ENCODE results near the gene CELSR1. TPM values are rescaled to one million over a fixed set of nuclear protein-coding genes. Genes with fewer than 3 reads are reported as not detected.

CELSR1 gene
- polyA plus RNA-seq, 4 donors: 21.5 to 28.6 (median 26.5) TPM

DNA sequence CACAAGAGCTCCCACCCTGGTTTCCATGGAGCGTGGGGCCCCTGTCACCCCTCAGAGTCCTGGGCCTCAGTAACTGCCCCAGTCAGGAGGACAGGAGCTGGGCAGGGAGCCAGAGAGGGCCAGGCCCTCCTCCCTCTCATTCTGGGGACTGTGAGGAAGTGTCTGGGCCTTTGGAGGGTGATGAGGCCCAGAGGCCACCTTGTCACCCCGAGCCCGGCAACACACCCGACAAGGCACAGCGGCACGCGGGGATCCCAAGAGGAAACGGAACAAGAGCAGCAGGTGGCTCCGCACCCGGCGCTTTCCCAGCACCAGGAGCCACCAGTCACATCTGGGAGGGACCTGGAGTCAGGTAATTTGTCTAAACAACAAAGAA is 72.1 kb downstream of the CELSR1 start:
- DNase-seq (ENCODE audit: low read depth in 4 of 4, low spot score in 2 of 4): no peak

DNA sequence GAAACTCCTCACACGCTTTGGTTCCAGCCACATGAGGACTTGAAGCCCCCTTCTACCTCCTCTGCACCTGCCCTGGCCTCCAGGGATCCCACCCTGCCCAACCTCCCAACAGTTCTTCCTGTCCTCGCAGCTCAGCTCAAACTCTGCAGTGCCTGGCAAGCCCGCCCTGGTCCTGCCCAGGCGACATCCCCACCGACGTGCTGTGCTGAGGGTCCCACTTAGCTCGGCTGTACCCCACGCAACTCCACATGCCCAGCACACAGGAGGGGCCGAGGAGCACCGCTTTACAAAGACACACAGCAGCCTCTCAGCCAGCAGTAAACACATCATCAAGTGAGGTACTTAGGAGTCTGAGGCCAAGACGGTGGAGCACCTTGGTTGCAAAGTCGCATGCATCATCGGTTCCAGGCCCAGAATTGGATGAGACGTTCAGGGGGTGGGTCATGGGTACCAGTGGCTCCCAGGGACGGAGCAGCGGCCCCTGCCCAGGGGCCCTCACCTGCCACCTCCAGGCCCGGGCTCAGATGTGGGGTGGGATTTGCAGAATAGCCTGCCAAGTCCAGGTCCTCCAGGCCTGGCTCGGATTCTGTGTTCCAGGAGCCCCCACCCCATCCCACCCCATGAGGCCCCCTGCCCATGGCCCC is 72.6 kb downstream of the CELSR1 start:
- no peak for DNase-seq (ENCODE audit: low read depth in 4 of 4, low spot score in 2 of 4)

DNA sequence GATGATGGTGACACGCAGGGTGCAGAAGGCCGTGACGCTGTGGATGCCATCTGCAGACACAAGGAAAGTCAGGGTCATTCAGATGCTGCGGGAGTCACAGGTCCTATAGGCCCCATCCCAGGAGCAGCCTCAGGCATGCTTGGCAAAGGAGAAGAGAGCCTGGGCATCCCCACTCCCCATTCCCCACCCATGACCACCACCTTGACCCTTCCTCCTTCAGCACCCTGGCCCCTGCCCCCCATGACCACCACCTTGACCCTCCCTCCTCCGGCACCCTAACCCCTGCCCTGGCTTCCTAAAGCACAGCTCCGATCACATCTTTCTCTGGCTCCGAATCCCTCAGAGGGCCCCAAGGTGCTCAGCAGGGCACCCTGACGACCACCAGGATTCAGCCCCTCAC is 73.1 kb downstream of the CELSR1 start:
- no peak for DNase-seq (ENCODE audit: low read depth in 4 of 4, low spot score in 2 of 4)

DNA sequence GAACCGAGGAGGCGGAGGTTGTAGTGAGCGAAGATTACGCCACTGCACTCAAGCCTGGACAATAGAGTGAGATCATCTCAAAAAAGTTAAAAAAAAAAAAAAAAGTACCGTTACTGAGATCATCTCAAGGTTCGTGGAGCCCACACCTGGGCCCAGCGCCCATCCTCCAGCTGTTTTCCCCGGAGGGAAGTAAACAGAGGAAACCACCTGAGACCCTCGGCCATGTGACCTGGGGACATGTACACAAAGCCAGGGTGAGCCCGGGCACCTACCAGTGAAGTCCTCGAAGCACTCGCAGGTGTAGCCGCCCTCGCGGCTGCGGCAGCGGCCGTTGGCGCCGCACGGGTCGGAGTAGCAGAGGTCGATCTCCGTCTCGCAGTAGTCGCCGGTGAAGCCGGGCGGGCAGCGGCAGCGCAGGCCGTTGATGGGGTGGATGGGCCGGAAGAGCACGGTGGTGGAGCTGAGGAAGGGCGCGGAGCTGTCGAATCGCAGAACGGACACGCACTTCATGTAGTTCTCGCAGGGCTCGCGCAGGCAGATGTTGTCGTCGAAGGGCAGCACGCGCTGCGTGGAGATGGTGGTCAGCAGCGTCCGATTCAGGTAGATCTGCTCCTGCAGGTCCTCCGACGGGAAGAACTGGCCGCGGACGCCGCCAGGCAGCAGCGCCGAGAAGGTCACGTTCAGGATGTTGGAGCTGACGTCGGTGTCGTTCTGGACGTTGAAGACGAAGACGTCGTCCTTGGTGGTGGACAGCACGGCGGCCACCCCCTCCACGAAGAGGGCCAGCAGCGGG is 73.8 kb downstream of the CELSR1 start:
- DNase-seq (ENCODE audit: low read depth in 4 of 4, low spot score in 2 of 4): no peak

DNA sequence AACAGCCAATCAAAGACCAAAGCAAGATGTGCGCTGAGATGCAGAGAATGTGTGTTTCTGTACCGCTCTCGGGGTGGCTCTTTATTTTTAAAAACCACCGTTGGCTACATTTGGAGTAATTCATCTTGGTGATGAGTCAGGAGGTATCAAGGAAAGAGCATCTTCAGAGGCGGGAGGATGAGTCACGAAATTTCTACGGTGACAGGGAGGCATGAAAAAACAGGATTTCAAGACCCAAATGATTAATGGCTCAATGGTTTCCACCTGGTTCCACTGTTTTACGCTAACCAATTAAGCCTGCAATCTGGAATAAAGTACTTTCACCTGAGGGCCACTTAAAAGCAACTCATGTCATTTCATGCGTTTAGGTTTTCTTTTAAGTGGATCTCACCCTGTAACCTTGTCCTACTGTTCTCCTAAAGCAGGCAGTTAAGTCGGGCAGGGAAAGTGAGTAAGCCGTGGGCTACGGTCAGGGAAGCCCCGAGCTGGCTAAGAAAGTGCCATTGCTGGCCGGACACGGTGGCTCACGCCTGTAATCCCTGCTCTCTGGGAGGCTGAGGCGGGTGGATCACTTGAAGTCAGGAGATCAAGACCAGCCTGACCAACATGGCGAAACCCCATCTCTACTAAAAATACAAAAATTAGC is 74.6 kb downstream of the CELSR1 start:
- DNase-seq (ENCODE audit: low read depth in 4 of 4, low spot score in 2 of 4): no peak

DNA sequence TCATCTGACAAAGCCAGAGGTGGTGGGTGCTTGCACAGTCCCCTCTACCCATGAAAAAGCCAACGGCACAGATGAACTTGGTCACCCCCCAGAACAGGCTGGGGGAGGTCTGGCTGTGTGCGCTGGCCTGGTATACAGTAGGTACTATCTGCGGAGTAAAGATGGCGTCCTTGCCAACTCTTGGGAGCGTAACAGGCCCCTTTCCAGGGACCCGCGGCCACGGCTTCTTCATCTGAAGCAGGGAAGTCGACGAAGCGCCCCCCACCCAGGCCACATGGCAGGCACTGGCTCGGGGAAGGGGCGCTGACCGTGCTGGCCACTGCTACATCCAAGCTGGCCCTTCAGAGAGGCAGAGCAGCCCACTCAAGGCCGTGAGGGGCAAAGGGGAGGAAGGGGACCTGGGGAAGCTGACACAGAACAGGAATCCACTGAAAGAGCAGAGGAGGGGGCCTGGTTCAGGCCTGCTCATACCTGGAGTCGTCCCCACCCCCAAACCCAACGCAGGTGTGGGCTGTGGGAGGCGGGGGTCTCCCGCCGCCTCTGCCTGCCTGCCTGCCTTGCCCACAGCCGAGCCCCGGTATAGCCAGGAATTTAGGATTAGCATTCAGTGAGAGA is 75.7 kb downstream of the CELSR1 start:
- no peak for DNase-seq (ENCODE audit: low read depth in 4 of 4, low spot score in 2 of 4)

DNA sequence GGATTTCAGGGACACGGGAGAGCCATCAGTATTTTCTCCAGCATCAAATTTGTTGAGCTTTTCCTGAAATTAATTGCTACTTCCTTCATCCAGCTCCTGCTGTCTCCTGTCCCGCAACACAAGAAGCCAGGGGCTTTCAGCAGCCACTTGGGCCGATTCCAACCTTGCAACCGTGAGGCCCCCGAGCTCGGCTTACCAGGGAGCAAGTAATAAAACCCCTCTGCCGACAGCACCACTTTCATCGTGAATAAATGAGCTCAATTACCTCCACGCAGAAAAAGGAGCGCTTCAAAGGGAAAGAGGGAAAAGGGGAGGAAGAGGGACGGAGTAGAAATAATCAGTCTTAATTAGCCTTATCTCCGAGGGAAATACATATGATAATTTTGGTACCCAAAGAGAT is 76.6 kb downstream of the CELSR1 start:
- DNase-seq (ENCODE audit: low read depth in 4 of 4, low spot score in 2 of 4): no peak

DNA sequence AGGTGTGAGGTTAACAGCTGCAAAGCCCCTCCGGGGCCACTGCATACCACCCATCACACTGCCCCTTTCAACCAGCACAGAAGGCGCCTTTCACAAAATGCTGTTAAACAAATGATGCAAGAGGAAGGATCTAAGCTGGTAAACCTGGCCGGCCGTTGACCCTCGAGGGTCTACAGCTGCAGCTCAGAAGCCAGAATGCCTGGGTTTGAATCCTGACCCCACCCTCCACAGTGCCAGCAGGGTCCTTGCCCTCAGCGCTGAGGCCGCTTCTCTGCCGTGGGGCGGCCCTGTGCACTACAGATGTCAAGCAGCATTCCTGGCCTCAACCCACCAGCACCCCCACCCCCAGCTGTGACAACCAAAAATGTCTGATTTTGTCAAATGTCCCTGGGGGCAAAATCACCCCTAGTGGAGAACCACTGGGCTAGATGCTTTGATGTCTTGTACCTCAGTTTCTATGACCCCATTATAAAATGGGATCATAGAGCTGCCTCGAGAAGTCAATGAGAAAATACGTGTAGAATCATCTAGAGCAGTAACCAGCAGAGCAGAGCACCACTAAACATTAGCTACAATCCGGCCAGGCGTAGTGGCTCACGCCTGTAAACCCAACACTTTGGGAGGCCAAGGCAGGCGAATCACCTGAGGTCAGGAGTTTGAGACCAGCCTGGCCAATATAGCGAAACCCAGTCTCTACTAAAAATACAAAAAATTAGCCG is 77.9 kb downstream of the CELSR1 start:
- no peak for DNase-seq (ENCODE audit: low read depth in 4 of 4, low spot score in 2 of 4)

DNA sequence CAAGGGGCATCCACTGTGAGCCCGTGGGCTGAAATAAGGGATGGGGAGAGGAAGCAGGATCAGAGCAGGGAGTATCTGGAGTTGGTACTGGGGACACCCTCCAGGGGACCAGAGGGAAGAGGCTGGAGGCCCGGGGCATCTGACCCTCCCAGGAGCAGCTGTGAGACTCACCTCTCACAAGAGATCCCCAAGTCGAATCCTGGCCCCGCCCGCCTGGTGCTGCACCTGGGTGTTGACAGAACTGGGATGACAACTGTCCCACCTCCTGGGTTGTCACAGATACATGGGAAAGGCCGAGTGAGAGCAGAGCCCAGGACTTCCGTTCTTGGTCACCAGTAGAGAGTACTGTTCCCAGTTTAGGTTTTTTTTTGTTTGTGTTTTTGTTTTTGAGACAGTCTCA is 78.9 kb downstream of the CELSR1 start:
- DNase-seq (ENCODE audit: low read depth in 4 of 4, low spot score in 2 of 4): no peak

DNA sequence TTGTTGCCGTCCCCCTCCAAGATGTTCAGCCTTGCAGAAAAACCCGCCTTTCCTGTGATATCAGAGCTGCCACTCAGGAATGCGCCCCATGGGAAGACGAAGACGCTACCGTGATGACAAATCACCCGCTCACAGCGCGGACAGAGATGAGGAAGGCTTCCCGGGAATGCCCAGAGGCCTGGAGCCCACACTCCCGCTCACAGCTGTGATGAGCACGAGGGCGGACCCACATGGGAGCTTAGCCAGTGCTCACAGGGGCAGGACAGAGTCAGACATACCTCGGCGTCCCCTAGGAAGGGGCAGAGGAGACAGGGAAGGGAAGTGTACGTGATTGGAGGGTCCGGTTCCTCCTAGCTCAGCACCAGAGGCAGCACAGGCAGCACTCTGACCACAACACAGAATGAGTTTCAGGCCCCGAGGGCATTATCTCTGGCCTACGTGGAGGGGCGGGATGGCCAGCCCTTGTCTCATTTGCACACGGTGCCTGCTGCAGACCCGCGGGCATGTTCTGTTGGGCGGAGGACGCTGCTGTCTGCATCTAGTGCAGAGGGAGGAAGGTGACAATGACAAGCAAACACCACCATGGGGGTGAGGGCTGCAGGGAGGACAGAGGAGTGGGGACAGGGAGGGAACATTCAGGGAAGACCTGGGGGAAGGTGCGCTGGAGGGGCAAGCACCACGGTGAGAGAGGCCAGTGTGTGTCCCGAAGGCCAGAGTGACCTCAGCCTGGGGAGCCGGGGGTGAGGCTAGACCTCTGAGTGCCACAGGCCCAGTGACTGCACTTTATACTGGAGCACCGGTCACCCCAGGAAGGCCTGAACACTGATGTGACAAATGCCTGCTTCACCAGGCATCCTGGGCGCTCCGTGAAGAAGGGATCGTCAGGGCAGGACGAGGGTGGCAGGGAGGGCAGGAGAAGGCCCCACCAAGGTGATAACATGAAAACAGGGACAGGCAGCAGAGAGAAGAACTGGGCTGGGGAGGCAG is 79.6 kb downstream of the CELSR1 start:
- DNase-seq (ENCODE audit: low read depth in 4 of 4, low spot score in 2 of 4): no peak

DNA sequence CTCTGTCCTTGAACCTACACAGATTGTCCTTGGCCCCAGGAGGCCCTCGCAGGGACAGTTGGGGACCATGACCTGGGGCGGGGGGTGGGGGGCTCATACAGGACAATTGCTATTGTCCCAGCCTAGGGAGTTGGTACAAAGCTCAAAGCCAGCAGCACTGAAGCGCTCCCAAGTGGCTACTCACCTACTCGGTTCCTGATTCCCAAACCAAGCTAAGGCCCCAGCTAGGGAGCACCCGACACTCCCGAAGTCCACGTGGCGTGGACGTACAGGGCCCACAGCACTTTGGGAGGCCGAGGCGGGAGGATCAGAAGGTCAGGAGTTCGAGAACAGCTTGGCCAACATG is 80.6 kb downstream of the CELSR1 start:
- no peak for DNase-seq (ENCODE audit: low read depth in 4 of 4, low spot score in 2 of 4)

DNA sequence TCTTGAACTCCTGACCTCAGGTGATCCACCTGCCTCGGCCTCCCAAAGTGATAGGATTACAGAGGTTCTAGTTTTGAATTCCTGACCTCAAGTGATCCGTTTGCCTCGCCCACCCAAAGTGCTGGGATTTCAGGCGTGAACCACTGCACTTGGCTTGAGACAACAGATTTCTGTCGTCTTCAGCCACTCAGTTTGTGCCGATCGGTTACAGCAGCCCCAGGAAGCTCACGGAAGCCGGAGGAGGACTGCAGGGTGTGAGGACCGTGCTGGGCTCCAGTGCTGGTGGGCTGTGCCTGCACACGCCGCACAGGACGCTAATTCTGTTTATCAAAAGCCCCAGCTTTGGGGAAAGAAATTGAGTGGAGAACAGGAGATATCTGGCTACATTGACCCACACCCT is 82.0 kb downstream of the CELSR1 start:
- no peak for DNase-seq (ENCODE audit: low read depth in 4 of 4, low spot score in 2 of 4)

DNA sequence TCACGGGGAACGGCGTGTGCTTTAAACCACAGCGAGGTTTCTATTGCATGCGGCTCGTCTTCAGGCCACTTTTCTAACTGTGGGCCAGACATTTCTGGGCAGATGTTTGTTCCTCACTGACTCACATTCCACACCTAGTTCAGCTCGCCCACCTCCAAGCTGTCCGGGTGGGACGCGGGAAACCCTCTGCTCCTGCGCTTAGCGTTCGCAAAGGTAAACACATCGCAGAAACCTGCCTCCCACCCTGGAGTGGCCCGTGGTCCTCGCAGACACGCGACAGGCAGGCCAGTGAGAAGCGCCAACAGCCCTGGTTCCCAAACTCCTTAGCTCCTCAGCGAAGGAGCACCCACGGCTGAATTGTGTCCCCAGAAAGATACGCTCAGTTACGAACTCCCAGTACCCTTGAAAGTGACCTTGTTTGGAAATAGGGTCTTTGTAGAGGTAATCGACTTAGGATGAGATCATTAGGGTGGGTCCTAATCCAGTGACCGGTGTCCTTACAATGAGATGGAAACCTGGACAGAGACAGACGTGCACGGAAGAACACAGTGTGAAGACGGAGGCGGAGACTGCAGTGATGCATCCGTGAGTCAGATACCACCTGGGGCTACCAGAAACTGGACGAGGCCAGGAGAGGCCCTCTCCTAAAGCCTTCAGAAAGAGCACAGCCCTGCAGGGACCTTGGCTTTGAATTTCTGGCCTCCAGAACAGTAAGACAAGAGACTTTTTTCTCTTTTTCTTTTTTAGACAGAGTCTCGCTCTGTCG is 82.7 kb downstream of the CELSR1 start:
- DNase-seq (ENCODE audit: low read depth in 4 of 4, low spot score in 2 of 4): no peak

DNA sequence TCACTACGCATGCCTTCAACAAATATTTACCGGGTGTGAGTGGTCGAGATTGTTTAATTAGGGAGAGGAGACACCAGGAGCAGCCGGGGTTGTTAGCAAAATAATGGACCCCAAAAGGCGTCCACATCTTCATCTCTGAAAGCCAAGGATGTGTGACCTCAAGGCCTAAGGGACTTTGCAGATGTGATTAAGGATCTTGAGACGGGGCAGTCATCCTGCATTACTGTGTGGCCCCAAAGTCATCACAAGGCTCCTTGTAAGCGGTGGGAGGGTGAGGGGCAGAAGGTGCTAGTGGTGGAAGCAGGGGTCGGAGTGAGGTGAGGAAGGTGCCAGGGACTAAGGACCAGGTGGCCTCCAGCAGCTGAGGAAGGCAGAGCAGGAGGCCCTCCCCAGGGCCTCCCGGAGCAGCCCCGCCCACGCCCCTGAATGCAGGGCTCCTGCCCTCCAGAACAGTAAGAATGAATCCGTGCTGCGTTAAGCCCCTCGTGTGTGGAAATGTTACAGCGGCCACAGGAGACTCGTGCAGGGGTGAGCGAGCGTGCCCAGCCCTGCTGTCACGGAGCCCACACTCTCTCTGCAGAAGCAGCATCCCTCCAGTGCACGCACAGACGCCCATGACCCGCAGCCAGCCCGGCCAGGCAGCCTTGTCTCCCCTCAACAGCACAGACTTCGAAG is 83.5 kb downstream of the CELSR1 start:
- no peak for DNase-seq (ENCODE audit: low read depth in 4 of 4, low spot score in 2 of 4)

DNA sequence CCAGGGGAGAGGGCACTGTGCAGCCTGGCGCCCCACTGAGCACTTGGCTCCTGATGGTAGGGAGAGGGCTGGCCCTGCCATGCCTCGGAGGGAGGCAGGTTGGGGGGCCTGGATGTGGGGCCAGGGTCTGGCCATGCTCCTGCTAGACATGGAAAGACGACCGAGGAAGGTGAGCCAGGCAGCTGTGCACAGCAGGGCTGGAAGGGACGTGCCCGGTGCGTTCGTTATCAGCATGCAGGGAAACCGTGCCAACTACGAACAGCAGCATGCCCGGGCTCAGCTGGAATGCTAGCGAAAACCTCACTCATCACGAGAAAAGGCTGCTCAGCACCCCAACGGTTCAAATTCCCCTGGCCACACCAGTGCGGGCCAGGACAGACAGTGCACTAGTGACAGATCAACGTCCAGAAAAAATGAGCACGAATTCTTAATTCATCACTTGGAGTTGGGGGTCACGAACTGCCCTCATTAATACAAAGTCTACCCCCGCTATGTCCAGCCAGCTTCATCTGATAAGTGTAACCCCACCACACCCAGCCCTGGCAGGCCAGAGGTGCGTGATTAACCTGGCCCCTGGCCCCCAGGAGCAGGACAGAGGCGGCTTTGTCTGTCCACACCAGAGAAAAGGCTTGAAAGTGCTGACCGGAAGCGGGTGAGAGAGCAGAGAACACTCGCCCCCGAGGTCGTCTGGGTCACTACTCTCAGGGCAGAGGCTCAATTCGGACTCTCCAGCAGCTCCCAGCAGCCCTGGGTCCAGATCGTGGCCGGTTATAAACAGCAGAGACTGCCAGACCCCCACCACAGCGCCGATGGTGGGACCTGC is 84.2 kb downstream of the CELSR1 start:
- no peak for DNase-seq (ENCODE audit: low read depth in 4 of 4, low spot score in 2 of 4)

DNA sequence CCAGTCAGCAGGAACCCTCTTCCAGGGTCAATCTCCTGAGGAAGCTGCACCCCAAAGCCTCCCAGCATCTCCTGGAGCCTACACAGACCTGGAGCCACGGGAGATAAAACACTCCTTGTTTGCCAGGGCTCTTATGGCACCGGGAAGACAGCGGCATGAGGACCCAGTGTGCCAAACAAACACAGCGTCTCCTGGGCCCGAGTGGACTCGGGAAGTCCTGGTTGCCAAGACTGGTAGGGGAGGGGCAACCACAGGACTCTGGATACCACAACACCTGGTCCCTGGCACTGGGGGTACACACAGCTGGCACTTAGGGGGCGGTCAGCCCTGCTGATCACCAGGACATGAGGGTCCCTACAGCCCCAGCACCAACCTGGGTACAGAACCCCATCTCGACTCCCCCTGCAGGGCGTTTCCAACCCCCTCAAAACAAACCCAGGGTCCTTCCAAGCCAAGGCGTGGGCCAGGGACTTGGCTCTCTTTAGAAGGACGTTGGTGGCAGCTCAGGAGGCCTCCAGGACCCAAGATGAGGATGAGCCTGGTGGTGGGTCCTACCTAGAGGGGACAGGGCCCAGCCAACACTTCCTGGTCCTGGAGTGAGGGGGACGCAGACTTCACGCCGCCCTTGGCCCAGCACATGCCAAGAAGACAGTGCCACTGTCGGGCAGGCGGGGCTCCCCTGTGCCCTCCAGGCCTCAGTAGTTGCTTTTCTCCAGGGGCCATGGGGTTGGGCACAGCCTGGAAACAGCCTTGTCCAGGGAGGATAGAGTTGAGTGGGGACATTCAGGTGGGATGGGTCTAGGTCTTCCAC is 85.0 kb downstream of the CELSR1 start:
- no peak for DNase-seq (ENCODE audit: low read depth in 4 of 4, low spot score in 2 of 4)

DNA sequence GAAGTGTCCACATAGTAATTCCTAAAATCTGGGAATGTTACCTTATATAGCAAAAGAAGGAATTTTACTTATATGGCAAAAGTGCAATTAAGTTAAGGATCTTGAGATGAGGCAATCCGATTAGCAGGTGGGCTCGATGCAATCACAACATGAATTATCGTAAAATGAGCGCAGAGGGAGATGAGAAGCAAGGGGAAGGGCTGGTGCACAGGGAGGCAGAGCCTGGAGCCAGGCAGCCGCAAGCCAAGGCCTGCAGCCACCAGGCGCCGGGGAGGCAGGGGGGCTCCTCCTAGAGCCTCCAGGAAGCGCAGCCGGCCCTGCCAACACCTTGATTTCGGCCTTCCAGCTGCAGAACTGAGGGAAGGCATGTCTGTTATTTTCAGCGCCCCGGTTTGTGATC is 85.7 kb downstream of the CELSR1 start:
- DNase-seq (ENCODE audit: low read depth in 4 of 4, low spot score in 2 of 4): no peak
